Measurements from ENCODE around the gene SFMBT1.

Gene SFMBT1

DNA sequence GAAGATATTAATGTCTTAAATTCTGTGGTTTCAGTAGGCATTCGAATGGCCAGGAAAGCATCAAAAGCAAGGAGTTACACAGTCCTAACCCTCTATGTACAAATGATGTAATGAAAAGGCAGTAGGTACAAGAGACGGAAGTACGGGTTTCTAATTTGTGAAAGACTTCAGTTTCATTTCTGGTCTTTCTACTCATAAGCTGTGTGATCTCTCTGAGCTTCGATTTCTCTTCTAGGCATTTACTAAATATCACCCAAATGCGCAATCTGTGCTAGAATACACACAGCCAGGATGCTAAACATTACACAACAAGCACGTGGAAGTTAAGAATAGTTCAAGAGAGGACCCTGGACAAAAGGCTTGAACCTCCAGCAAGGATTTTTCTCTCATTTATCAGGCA lies 130.6 kb downstream of the SFMBT1 start:
- no peak for DNase-seq (ENCODE audit: low read depth)

DNA sequence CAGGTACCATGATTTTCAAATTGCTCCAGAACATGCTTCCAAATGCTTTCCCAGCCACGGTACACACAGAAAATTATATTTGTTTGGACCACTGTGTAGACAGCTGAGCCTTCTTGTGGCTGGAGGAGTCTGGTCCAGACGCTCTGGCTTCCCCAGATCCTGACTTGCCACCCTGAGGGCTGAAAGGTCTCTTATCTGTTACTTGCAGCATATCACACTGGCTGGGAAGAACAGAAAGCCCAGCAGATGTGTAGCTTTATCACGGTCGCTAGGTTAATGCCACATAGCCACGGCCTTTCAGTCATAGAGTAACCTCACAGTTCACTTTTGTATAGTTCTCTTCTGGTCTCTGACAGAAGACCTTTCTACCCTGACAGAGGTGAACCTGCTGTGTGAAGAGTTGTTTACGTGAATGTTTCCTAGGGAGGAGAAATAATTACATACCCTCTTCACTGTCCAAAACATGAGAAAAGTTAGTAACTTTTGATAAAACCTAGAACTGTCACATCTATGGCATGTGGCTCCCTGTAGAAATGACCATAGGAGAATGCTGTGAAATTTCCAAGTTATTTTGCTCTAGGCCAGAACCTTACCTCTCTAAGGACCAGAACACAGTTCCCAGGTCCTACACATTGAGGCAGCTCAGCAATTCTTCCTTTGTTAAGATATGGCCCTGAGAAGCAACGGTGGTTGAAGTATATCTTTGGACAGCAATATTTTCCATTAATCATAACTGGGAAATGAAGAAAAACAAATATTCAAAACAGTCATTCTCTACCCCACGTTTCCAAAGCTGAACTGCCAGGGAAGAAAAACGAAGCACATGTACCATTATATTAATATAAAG lies 132.8 kb downstream of the SFMBT1 start:
- no peak for DNase-seq (ENCODE audit: low read depth)

DNA sequence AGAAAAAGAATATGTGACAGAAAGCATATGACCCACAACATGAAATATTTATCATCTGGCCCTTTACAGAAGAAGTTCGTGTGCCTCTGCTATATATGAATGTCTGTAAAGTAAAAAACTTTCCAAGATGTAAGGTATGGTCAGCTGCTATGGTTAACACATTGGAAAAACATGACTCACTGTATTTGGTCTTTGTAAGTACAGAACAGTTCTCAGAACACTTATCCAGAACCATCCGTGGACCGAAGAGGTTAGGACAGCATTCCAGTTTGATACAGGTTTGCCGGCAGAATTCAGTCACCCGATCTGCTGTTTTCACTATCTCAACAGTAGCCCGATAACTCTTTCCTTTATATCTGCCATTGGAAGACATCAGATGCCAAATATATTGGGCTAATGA lies 135.1 kb downstream of the SFMBT1 start:
- no peak for DNase-seq (ENCODE audit: low read depth)

DNA sequence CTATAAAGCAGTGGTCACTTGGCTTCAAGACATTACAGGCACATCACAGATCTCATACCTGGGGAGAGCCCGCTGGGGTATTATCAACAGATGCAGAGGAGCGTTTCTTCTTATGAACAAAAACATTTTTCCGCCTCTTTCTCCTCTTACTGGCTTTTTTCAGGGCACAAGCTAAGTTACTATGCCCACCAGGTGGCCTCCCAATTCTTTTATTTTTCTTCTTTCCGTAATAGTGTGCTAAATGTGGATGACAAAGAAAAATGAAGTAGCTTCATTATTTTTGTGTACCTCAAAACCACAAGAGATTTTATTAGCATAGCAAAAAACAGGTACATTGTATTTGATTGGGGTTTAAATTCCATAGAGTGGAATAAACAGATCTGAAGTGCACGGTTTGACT lies 138.4 kb downstream of the SFMBT1 start:
- no peak for DNase-seq (ENCODE audit: low read depth)

DNA sequence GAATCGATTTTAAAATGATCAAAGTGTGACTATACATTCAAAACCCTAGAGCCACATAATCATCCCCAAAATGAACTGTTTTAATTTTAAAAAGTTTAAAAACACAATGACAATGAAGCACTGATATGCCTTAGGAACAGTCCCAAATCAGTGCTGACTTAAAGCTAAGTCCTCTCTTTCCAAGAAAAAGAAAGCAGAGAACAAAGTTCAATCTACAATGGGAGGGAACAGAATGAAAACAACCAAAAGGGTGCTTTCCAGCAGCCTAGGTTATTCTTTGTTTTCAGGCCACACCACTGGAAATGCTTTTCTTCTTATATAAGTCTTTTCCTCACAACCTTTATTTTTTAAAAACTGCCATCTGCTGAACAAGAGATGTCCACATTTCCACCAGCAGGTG lies 141.3 kb downstream of the SFMBT1 start:
- no peak for DNase-seq (ENCODE audit: low read depth)

DNA sequence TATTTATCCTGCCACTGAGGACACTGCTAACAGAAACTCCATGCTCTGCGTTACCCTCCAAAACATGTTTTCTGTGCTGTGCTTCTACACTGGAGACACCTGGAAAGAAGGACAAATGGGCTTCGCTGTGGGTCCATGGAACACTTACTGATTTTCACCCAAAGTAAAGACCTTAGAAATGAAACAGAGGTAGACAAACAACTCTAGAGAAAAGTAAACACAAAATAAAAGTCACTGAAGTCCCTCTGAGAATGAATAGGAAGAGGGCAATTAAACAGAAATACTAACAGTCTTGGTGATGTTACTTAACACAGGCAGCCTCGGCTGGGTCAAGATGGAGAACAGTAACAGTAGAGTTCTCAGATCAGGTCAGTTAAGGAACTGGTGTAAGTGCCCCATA lies 141.9 kb downstream of the SFMBT1 start:
- no peak for DNase-seq (ENCODE audit: low read depth)

DNA sequence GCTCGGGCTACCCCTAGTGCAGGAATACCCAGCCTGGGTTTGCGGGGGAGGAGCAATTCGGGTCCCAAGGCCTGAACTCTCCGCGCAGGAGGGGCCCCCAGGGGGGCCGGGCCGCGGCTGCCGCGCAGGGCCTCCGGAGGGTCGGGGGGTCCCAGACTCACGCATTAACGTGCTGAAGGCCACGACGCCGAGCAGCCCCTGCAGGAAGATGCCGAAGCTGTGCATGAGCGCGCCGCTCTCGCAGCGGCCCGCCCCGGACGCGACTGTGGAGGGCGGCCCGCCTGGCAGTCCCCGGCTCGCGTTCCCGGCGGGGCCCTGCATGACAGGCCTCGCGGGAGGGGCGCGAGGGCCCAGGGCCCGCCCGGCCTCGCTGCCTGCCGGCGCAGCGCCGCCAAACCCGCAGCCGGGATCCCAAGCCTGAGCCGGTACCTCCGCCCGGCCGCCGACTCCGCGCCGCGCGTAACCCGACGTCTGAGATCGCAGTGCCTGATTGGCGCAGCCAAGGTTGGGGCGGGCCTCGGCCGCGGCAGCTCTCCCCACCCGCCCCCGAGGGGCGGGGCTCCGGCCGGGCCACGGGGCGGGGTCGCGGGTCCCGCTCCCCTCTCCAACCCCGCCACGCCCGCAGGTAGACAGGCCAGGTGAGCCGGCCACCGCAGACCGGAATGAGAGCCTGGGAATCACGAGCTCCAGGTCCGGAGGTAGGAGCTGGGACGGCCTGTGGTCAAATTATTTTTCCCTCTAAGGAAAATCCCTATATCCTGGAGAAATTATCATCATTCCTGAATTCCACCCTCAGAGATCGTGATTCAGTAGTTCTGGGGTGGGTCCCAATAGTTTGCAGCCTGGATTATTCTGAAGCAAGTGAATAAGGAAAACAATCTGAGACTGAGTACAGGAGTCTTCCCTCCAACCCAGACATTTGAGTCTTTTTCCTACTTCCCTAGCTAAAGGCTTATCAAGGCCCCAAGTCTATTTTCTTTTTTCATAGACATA lies 148.4 kb downstream of the SFMBT1 start, which contains the start of gene STIMATE:
Gene STIMATE (minus strand): TSS at position 419 of the 993 bp plus-strand sequence. CDS start 98 bp downstream, at position 321.
- peak; percentile 68 for DNase-seq (ENCODE audit: low read depth)

DNA sequence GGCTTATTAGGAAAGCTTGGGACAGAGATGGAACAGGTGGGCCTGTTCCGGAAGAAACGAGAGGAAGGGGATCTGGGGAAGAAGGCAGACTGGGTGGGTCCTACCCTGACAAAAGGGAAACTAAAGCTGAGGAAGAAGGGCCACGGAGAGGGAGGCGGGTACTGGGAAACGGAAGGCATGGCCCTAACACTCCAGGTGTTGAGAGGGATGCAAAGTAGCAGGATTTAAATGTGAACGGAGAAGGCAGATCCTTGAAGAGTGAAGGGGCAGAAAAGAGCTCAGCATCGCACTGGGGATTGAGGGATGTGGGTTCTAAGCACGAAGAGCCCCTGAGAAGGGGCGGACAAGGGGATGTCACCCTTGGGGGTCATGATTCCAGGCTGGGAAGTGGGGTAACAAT lies 149.3 kb downstream of the SFMBT1 start:
- no peak for DNase-seq (ENCODE audit: low read depth)

DNA sequence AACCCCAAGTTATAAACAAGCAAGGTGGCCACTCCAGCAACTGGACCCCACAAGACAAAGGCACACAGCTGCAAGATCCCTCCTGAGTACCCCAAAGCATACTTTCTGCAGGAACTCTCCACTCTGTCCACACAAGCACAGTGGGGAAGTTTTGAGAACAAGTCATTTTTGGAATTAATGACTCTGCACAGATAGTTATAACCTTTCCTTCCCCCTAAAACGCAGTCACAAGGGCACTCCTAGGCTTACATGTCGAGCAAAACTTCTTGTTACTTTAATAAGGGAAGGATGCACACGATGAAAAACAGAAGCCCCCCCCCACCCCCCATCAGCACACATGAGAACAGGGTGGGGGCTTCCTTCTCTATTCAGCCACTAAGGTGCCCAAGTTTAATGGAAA lies 149.7 kb downstream of the SFMBT1 start:
- DNase-seq (ENCODE audit: low read depth): no peak

DNA sequence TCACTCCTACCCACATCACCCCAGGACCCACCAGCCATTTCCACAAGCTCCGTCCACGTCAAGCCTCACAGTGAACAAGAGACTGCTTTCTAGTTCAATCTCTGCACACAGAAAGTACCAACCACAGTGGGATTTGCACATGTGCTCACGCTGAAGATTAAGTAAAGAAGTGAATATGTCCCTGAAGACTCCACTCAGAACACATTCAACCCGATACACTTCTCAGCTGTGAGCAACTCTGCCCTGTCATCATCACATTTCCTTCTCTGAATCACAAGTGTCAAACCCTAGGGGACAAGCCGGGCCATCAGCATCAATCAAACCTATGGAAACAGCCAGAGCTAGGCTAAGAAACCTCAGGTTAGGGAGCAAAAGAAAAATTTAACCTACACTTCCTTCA lies 150.5 kb downstream of the SFMBT1 start:
- DNase-seq (ENCODE audit: low read depth): no peak

DNA sequence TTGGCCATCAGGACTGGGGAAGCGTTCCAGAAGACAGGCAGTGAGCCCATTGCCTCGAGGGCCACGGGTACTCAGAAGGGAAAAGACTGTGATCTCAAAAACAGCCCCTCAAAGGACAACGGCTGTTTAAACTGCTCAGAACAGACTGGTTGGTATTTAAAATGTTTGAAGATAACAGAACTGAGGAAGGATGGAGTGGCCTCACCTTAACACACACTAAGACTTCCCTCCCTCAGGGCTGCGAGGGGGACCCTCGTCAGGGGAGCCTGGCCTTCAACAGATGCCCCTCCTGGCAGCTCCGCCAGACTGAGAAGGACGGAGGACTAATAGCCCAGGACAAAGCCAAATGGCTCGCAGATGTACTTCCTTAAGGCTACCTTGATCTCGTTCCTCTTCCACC lies 151.1 kb downstream of the SFMBT1 start:
- DNase-seq (ENCODE audit: low read depth): no peak

DNA sequence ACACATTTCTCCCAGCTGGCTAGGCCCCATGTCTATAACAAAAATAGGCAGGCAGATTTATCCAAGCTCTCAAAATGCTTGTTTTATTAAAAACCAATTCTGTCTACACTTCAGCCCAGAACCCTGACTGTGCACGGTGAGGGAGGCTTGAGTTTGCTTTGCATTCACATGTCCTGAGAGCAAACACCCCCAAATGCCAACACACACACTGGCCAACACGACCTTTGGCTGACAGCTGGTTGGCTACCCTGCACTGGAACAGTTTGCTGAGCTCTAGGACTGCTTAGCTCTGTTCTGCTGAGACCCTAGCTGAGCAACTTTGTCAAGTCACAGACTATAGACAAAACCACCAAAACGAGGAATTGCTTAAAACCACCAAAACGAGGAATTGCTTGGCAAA lies 152.2 kb downstream of the SFMBT1 start:
- no peak for DNase-seq (ENCODE audit: low read depth)

DNA sequence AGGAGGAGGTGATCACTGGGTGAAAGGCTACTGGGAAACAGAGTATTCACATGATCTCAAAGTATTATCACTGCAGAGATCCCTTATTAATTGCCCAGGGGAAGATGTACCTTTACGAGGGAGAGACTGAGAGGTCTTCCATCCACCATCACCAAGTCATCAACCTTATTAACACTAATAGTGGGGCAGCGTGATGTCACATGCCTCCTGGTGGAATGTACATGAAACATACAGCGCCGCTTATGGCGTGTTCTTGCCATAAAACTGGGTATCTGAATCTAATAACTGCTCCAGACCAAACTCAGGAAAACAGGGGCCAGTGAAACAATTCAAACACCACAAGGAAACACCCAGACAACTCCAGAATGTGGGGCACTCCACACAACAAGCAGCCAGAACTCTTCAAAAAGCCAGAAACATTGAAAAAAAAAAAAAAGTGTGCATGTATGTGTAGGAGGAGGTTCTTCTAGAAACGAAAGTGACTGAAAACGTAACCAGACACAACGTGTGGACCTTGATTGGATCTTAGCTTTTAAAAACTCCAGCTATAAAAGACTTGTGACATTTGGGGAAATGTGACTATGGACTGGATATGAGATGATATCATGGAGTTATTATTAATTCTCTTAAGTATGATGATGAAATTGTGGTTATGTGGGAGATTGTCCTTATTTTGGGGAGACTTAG lies 153.1 kb downstream of the SFMBT1 start:
- no peak for DNase-seq (ENCODE audit: low read depth)

DNA sequence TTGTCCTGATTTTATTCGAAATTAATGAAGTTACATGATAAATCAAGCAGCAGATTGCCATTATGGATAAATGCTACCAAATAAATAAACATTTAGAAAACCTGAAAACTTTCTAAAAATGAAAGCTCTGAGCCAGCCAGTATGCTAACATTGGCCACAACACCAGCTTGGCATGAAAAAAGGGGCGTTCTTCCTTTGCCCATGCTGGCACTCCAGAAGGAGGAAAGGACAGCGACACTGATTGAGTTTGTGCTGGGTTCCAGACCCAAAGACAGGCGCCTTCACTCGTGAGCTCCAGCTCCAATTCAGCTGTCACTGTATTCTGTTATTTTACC lies 153.6 kb downstream of the SFMBT1 start:
- no peak for DNase-seq (ENCODE audit: low read depth)

DNA sequence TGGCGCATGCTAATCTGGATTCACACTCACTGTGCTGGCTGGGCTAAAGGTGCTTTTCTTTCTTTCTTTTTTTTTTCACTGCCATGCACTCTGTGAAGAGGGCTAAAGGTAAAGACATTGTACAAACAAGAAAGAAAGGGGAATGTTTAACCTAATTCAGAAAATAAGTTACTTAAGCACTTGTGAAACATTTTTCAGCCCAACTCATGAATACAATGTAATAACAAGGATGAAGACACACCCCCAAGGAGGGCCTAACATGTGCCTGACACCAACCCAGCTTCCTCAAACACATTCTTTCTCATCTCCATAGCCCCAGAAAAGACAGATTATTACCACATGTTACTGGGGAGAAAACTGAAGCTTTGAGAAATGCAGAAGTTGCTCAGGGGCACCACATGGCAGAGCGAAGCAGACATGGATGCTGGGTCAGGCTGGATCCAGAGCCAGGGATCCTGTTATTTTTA lies 154.2 kb downstream of the SFMBT1 start:
- no peak for DNase-seq (ENCODE audit: low read depth)

DNA sequence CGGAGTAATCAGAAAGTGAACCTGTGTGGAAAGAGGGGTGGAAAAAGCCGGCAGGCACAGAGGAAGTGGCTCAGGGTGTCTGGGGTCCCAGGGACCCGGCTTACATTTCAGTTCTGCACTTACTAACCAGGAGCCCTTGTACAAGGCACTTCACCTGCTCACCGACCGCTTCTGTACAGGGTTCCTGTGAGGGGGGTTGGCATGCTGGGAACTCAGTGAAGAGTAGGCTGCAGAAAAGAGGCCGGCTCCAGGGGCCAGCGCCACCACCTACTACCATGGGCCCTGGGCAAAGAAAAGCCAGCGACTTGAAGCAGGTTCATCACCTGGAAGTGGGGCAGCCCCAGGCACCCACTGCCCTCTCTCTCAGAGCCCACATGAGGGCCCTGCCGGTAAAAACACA lies 154.7 kb downstream of the SFMBT1 start:
- no peak for DNase-seq (ENCODE audit: low read depth)

DNA sequence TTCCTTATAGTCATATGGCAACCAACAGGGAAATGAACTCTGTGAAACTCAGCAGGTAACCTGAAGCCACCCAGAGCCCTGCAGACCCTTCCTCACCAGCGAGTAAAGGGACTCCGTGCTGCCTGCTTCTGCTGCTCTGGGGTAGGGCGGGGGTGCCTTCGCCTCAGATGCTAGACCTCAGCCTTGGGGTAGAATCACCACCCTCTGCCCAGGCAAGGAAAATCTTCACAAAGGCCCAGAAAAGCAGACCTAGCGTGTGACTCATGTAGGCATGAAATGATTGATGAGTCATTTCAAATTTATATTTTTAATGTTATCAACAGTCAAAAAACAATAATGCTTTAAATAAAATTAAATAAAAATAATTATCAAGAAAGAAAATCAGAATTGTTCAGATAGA lies 155.1 kb downstream of the SFMBT1 start:
- no peak for DNase-seq (ENCODE audit: low read depth)

DNA sequence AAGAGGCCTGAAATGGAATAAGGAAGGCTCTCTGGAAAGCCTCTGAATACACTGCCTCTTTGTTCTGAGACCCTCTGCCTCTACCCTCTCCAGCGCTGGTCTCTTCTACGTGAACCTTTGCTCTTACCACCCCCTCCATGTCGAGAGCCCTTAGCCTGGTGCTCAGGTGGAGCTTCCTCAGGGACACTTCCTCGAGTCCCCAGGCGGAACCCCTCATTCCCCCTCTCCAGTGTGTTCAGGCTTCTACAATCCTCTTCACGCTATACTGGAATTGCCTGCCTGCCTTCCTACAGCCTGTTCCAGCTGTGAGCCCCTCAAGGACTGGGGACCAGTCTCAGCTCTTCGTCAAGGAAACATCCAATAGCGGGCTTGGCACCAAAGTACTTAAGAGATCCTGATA lies 156.0 kb downstream of the SFMBT1 start:
- no peak for DNase-seq (ENCODE audit: low read depth)

DNA sequence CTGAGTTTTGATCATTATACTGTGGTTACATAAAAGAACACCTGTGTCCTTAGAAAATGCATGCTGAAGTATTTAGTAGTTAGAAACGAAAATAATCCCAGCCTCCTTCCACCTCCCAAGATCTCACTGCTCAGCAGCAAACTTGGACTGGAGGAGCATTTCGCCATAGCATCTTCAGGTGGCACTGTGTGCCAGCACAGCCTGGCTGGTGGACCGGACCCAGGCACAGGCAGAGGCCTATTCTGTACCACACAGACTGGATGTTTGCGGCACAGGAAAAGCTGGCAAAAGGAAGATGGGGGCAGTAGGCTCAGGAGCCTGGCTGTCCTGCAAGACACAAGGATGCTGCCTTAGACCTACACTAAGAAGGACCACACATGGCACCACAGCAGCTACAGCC lies 158.7 kb downstream of the SFMBT1 start:
- no peak for DNase-seq (ENCODE audit: low read depth)

DNA sequence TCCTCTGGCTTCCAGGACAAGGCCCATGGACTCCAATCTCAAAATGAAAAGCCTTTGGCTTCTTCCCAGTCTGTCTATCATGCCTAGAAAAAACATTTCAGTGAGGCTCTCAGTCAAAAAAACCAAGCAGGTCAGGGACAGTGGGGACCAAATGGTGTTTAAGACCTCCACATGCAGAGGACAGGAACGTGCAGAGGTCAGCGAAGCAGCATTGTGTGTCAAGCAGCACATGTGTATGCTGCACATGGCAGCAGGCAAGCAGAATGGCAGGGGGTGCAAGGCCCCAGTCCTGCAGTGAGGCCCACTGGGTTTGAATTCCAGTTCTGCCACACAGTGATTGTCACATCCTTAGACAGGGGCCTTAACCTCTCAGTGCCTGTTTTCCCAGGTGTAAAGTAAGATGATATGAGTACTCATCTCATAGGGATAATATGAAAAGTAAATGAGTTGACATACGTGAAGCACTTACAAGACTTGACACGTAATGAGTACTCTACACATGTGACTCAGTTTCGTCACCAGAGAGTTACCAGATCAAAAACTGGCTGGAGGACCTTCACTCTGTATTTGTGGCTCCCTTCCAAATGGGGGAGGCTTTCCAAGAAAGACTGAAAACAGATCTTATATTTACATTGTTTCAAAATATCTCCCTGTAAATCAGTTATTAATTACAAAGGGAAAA lies 159.7 kb downstream of the SFMBT1 start:
- no peak for DNase-seq (ENCODE audit: low read depth)

DNA sequence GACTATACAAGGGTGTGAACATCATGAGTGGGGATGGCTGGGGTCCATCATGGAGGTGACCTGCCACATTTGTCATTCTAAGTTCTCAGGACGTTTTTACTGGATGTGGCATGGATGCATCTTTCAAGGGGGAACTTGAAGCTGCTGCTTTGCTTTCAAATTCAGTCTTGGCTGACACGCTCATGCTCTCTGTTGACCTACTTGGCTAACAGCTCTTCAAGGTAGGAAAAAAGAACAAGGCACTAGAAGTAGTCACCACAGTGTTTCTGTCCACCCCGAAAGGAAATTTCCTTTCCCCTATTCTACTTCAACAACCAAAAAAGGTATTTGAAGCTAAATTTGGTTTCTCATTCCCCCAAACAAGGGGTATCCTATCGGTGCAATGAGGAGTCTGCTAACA lies 163.5 kb downstream of the SFMBT1 start:
- no peak for DNase-seq (ENCODE audit: low read depth)

DNA sequence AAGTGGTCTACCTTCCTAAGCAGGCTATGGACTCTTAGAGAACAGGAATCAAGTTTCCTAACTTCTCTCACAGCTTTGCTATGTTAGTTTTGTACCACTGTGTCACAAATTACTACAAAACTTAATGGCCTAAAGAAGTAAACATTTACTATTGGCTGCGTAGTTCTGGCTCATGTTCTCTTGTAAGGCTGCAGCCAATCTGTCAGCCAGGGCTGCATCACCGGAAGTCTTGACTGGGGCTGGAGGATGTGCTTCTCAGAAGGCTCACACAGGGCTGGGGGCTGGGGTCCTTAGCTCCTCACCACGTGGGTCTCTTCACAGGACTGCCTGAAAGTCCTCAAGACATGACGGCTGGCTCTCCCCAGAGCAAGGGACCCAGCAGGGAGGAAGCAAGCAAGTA lies 164.0 kb downstream of the SFMBT1 start:
- no peak for DNase-seq (ENCODE audit: low read depth)

All from activated gamma-delta T cell treated with anti-CD3 and anti-CD28 coated beads, Interleukin-2, amount 50 U/mL, for 16 hours (primary cell).